ENCODE results near the gene RXFP4. TPM values are rescaled to one million over a fixed set of nuclear protein-coding genes. Genes with fewer than 3 reads are reported as not detected.
A peak's percentile ranks its signal among the peaks of the same experiment; 100 is the strongest.

The RXFP4 gene
- total and polyA plus RNA-seq, 9 of the 15 experiments (the other 6 are each of a cell fraction or from before 2014, with no cell fraction given), result 0.64 TPM; not detected in 8

GRCh38 chr1:155983191-155984024, 42.0 kb downstream of the RXFP4 start (continued):
- TF ChIP-seq FOXP4 (CRISPR knock-in tag; IDR thresholded peaks at IDR 0.05; ENCODE audit: borderline replicate concordance) (no peak), U2AF2 (optimal IDR thresholded peaks at IDR 0.05; ENCODE audit: low read depth, low read length) (no peak)

DNA sequence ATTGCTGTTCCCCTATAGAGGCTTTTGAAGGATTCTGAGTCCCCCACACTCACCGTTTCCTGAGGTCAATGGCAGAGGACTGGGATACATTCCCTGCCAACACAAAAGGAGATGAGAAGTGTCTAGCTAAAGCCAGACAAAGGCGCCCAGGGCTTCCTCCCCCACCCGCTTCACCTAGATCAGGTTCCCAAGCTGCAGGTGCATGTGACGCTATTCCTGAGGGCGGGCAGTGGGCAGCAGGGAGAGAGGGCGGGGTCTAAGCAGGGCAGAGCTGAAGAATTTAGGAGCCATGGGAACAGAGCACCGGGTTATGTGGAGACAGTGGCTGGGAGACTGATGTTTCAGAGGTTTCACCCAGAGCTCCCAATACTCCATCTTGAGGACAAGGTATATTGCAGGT, 42.9 kb downstream of the RXFP4 start:
- peak overlapping the region; percentile 34; the same call in 1 of the 3 replicates for H3K27ac ChIP-seq (ENCODE audit: extremely low read depth, low read depth, low read length)
- BruUV-seq (replicated peaks), result no TSS peak
- H3K4me2 ChIP-seq (ENCODE audit: insufficient read depth, low read length), result no peak overlapping the region

More for the DNA sequence above, 42.9 kb downstream of the RXFP4 start:
- DNase-seq (ENCODE audit: extremely low read depth in 1 of 4, low spot score in 3 of 4) (no peak), FAIRE-seq (no peak), ATAC-seq (no peak)
- Histone ChIP-seq H3K9ac (ENCODE audit: insufficient read depth in 1 of 2, low read depth in 2 of 2, low read length in 2 of 2) (0 out of 4 replicates have a peak overlapping the region, but pooled peaks of 1 of the 2 experiments have one; percentile 19), H4K20me1 (replicated peaks; ENCODE audit: control insufficient read depth, insufficient read depth, low read length) (no peaks in the 10 kb centered on the region), H3K36me3 (ENCODE audit: control insufficient read depth, insufficient read depth, low read length) (0 out of 3 replicates have a peak, but pooled peaks cover 2% of the 10 kb centered on the region), H3K27me3 (ENCODE audit: control insufficient read depth in 2 of 2, insufficient read depth in 2 of 2, low read length in 2 of 2) (no peaks in the 10 kb centered on the region), H3K4me1 (replicated peaks in 1 of 2; ENCODE audit: control insufficient read depth in 2 of 2, insufficient read depth in 2 of 2, low read length in 2 of 2) (peaks cover 35 to 40% of the 10 kb centered on the region in 2 experiments), H3K9me1 (ENCODE audit: control insufficient read depth, insufficient read depth, low read length) (no peaks in the 10 kb centered on the region), H3K4me3 (no peak overlapping the region), H2AFZ (ENCODE audit: low read depth, low read length) (no peak overlapping the region), H3K9me3 (replicated peaks; ENCODE audit: control insufficient read depth, insufficient read depth, low read depth, low read length) (no peaks in the 10 kb centered on the region), H3K79me2 (ENCODE audit: control insufficient read depth, insufficient read depth, low read length) (peaks cover 29% of the 10 kb centered on the region)
- TF ChIP-seq ADNP (tag; IDR thresholded peaks at IDR 0.05) (no peak), THAP12 (CRISPR knock-in tag; IDR thresholded peaks at IDR 0.05) (no peak), NEUROD1 (IDR thresholded peaks at IDR 0.05; ENCODE audit: borderline replicate concordance, low read depth, low read length, partially characterized antibody) (no peak), ILK (tag; IDR thresholded peaks at IDR 0.05; ENCODE audit: borderline replicate concordance, low read depth) (0 out of 2 replicates have a peak, but pooled peaks have one; percentile 8)
- ChIA-PET CTCF (ENCODE audit: low intra/inter-chr PET ratio) (interaction anchor here (1.6 kb wide), 1 partner anchor 46 kb away, joined by 4 read pairs; no protein-coding TSS in a partner anchor), POLR2A (interaction anchor here (0.6 to 5.1 kb wide), 9 partner anchors 10 to 51 kb away, joined by 3 to 41 read pairs (median 5); partner anchors contain the start of gene KHDC4)
- 64% methylated on average over 7 of the region's 7 CpGs for WGBS (ENCODE audit: insufficient coverage, low coverage, missing lambda C conversion rate)
- intact Hi-C loops (cut with micrococcal nuclease), result loop anchor here (5.0 kb wide), 1 partner anchor 68 kb away; the partner anchor contains the start of genes LAMTOR2 and UBQLN4
- in situ Hi-C loops (cut with MboI), result no loop called here
